DMS53 treated with DMSO at 0.1 percent for 48 hours (cell line): ENCODE results near the gene C11orf86.
"Not testable (repeated sequence)": the region's sequence is repeated elsewhere in the genome, so short reads cannot be mapped to it uniquely, and the experiment has no call there.

Source experiments
- DNase-seq: peaks from one replicate; lab custom pipeline; 2025; ENCODE audit not compliant: unreplicated experiment; lab: John Stamatoyannopoulos, UW

The C11orf86 gene

GRCh38 chr11:66988741-66989140 is 13.6 kb downstream of the C11orf86 start:
- DNase-seq = not testable (repeated sequence)

GRCh38 chr11:66989360-66989759 is 14.3 kb downstream of the C11orf86 start:
- not testable (repeated sequence) for DNase-seq

DNA sequence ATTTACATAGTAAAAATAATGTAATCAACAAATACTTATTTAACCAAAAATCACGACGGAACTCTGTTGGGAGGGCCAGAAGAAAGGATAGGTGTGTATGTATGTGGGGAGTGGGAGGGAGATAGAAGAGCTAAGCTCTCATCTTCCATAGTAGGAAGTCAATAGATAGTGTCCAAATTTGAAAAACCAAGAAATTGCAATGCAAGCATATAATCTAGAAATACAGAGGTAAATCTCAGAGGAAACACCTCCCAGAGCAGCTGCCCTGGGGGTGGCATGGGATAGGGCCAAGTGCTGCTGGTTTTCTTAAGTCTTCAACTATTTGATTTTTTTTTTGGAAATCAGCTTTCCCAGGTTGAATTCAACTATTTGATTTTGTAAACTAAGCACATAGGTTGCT is 16.9 kb downstream of the C11orf86 start:
- no peak for DNase-seq

GRCh38 chr11:66996609-66997273 is 21.6 kb downstream of the C11orf86 start:
- DNase-seq = no peak

DNA sequence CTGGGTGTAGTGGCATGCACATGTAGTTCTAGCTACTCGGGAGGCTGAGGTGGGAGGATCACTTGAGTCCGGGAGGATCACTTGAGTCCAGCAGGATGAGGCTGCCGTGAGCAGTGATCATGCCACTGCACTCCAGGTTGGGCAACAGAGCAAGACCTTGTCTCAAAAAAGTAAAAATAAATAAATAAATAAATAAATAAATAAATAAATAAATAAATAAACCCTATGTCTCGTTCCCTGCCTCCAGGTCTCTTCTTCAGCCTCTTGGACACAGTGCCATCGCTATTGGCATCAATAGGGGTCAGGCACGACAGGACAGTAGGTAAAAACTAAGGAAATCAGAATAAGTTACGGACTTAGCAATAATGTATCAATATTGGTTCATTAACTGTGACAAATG is 24.5 kb downstream of the C11orf86 start:
- no peak for DNase-seq

GRCh38 chr11:67001332-67001731 is 26.2 kb downstream of the C11orf86 start:
- DNase-seq = no peak

DNA sequence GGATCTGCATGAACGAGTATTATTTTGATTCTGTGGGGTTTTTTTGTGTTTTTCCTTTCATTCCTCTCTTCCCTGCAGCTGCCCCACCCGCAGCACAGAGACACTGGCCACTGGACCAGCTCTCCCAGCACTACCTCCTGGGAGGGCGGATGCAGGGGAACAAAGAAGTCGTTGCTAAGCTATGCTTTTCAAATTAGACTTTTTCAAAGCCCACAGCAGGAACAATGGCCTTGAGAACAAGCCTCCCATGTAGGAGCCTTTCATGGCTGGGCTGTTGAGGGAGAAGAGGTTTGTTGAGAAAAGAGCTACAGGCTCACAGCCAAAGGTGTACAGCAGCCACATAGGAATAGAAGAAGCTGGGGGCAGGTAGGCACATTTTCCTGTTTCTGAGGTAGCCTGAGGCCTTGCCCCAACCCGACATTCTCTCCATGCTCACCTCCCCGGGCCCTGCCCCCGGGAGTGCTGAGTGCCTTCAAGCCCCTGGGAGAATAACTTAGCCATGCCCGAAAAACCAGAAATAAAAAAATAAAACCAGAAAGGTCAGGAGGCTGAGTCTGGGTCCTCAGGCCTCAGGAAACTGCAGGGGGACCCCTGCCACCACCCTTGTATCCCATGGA is 27.3 kb downstream of the C11orf86 start:
- no peak for DNase-seq

DNA sequence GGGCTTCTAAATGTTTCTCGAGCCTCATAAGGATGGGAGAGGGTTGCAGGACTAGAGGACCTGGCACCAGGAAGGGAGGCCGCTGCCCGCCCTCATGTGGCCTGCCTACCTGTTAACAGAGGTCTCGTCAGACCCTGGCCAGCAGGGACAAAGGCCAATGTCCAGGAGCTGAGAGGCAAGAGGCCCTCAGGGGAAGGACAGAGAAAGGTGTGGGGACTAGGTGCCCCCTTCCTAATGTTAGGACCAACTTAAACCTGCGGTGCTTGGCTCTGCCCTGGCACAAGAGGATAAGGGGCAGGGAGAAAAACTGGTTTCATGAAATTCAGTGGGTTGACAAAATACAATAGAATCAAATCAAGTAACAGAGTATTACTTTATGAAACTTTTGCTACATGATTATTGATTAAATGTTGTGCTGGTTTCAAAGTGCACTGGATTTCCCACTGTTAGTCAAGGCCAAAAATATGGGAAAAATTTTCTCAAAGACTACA is 27.9 kb downstream of the C11orf86 start:
- DNase-seq = no peak

- not testable (repeated sequence) for DNase-seq
Observed at GRCh38 chr11:67005200-67005599, 30.1 kb downstream of the C11orf86 start.

GRCh38 chr11:67006029-67006884 is 31.2 kb downstream of the C11orf86 start:
- DNase-seq = peak; percentile 40

DNA sequence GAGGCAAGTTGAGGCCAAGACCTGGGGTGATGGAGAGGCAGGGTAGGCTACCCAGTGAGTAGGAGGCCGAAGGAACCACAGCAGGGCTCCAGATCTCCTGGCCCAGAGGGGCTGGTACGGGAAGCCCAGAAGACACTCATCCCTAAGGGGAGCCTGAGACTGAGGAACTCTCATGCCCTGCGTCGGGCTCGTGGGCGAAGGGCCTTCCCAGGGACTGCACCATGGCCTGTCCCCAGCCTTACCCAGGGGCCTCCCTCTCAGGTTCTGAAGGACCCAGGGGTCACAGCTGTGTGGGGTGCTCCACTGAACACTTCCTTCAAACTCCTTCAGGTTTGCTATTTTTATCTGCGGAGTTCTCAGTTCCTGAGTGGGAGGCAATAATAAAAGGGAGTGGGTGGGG is 32.0 kb downstream of the C11orf86 start:
- DNase-seq = no peak

DNA sequence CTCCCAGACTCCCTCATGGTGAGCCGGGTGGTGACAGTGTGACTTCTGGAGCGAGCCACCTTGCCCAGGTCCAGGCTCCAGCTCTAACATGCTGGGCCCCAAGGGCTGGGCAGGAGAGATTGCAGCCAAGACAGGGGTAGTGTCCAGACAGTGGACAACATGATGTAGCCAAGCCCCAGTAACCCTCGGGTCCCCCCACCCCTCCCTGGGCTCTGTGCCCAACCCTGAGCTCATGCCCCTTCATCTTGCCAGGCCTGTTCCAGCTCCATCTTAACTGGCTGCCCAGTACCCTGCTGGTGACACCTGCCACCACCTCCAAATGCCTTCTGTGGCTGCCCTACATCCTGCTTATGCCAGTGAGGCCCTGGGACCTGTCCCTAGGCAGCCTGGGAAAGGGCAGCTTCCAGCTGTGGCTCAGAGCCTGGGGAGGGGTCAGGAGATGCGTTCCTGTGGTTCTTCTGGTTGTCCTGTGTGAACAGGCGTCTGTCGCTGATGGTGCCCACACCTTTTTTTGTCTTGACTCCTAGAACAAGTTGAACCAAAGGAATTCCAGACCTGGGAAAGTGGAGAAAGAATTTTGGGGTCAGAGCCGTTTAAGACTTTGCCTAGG is 35.3 kb downstream of the C11orf86 start:
- DNase-seq = no peak

- no peak for DNase-seq
Observed at GRCh38 chr11:67013511-67014045, 38.5 kb downstream of the C11orf86 start.

DNA sequence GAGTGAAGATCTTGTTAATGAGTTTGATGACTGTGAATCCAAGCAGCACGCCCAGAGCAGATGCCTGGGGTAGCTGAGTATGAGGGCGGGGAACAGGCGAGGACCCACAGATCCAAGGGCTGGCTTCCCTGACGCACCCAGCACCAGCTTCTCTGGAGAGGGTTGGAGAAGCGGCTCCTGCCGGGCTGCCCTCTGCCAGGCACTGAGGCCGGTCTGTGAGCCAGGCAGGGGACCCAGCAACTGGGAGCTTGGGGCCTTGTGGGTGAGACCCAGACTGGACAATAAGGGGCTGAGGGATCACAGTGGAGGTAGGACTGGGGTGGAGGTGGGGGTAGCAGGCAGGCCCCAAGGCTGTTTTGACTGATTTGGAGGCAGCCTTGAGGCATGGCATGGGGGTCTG is 39.2 kb downstream of the C11orf86 start:
- no peak for DNase-seq

DNA sequence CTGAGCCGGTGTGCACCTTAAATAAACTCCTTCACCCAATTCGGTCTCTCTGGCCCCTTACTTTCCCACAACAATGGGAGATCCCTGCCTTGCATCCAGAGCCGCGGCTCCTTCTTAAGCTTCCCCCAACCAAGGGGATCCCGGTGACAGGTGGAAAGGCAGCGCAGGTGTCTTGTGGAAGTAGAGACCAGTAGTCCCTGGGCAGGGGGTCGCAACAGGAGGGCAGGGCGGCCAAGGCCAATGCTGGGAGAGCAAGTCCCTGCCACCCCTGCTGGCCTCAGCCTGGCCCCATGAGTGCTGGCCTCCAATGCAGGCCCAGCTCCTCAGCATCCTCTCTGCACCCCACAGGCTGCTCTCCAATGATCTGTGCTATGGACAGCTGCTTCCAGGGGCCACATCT is 39.9 kb downstream of the C11orf86 start:
- no peak for DNase-seq

GRCh38 chr11:67016550-67016949 is 41.4 kb downstream of the C11orf86 start:
- no peak for DNase-seq

- DNase-seq = no peak
Observed at GRCh38 chr11:67020949-67021348, 45.8 kb downstream of the C11orf86 start.

DNA sequence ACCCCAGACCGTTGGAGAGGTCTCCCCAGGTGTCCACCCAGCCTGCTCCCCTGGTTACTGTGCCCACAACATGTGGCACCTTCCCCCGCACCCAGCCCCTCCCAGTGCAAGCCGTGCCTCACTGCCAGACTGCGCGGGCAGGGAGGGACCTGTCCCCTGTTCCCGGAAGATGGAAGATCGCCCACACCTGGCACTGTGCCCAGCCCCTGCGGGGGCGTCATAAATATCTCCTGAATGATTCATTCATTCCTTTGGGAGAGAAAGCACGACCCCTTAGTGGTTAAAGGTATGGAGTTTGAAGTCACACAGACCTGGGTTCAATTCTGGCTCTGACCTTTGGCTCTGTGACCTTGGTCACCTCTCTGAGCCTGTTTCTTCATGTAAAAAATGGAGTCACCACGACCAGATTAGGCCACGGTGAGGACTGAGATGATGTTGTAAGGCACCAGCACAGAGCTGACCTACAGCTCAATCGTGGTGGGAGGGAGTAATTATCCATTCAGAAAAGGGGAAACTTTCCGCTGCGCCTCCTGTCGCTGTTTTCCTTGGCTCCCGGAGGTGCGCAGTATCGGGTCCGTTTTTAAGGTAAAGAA is 47.3 kb downstream of the C11orf86 start:
- no peak for DNase-seq

GRCh38 chr11:67022961-67023956 is 48.2 kb downstream of the C11orf86 start, which contains the start of gene SYT12:
Gene SYT12 (plus strand): TSS chr11:67023134. CDS start chr11:67030145, 7,011 bp downstream.
- DNase-seq = no peak
